ENCODE data around the gene TRPM1.

The TRPM1 gene

DNA sequence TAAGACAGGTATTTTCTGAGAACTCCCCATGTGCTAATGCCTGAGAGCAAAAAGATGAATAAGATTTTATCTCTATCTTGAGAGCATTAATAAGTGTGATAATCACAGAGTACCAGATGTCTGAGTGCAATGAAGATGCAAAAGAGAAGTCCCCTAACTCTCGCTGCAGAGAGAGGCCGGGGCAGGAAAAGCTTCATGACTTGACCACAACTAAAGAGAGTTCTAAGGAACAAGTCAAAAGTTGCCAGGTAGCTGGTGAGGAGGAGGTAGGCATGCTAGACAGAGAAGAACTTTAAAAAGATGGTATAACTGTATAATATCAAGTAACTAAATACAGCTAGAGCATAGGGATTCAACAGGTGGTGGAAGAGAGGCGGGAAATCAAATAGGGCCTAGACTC, 138.9 kb downstream of the TRPM1 start:
- peaks cover 38% of the 10 kb centered on the region for H3K36me3 ChIP-seq
- no peak for DNase-seq
- H3K4me3 ChIP-seq (ENCODE audit: low read depth, low read length) = no peak overlapping the region
- H3K9me3 ChIP-seq (ENCODE audit: severe bottlenecking) = no peaks in the 10 kb centered on the region
- H3K27me3 ChIP-seq (ENCODE audit: insufficient read depth, low read depth, severe bottlenecking) = no peaks in the 10 kb centered on the region
- peak overlapping the region; percentile 62 for H3K27ac ChIP-seq
- TF ChIP-seq, protein P1, sequence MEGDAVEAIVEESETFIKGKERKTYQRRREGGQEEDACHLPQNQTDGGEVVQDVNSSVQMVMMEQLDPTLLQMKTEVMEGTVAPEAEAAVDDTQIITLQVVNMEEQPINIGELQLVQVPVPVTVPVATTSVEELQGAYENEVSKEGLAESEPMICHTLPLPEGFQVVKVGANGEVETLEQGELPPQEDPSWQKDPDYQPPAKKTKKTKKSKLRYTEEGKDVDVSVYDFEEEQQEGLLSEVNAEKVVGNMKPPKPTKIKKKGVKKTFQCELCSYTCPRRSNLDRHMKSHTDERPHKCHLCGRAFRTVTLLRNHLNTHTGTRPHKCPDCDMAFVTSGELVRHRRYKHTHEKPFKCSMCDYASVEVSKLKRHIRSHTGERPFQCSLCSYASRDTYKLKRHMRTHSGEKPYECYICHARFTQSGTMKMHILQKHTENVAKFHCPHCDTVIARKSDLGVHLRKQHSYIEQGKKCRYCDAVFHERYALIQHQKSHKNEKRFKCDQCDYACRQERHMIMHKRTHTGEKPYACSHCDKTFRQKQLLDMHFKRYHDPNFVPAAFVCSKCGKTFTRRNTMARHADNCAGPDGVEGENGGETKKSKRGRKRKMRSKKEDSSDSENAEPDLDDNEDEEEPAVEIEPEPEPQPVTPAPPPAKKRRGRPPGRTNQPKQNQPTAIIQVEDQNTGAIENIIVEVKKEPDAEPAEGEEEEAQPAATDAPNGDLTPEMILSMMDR (IDR thresholded peaks at IDR 0.05; ENCODE audit: low read depth, low read length) = no peak

DNA sequence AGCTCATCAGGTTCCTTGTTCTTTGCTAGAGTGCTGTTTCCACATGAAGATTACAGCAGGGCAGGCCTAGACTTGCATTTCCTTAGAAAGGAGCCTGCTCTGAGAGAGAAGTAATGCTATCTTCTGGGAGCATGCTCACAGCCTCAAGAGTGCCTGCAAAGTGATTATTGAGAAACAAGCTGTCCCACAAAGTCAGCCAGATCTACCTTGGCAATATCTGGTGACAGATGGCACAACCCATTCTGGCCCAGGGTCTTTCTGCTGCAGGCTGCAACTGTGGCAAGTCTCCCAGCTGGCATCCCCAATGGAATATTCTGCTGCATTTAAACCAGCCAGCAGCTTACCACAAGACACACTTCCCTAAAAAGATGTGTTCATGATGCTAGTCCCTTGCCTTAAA, 139.4 kb downstream of the TRPM1 start:
- TF ChIP-seq, protein P1 (IDR thresholded peaks at IDR 0.05; ENCODE audit: low read depth, low read length) = no peak
- no peaks in the 10 kb centered on the region for H3K9me3 ChIP-seq (ENCODE audit: severe bottlenecking)
- peak; percentile 51 for DNase-seq
- H3K27me3 ChIP-seq (ENCODE audit: insufficient read depth, low read depth, severe bottlenecking) = no peaks in the 10 kb centered on the region
- H3K4me3 ChIP-seq (ENCODE audit: low read depth, low read length) = no peak overlapping the region
- H3K36me3 ChIP-seq = peaks cover 44% of the 10 kb centered on the region
- peak overlapping the region; percentile 62 for H3K27ac ChIP-seq

DNA sequence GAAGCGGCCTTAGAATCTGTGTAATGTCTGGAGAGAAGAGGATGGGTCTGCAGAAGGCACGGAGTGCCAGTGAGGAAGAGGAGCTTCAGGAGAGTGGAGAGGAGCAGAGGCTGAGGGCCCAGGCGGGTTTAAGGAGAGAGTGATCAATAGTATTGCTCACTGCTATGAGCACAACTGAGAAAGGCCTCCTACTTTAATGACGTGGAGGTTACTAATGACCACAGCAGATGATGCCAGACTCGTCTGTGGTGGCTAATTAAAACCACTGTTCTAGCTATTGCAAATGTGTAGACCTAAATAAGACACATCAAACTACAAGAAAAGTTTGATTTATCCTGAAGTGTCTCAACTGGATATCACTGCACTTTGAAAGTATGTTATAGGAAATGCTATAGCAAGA, 143.3 kb downstream of the TRPM1 start:
- no peak for DNase-seq
- peaks cover 54% of the 10 kb centered on the region for H3K36me3 ChIP-seq
- TF ChIP-seq, protein P1 (IDR thresholded peaks at IDR 0.05; ENCODE audit: low read depth, low read length) = no peak
- H3K9me3 ChIP-seq (ENCODE audit: severe bottlenecking) = no peaks in the 10 kb centered on the region
- H3K27me3 ChIP-seq (ENCODE audit: insufficient read depth, low read depth, severe bottlenecking) = no peaks in the 10 kb centered on the region
- H3K27ac ChIP-seq = no peak overlapping the region
- H3K4me3 ChIP-seq (ENCODE audit: low read depth, low read length) = no peak overlapping the region

GRCh38 chr15:30956216-30957124, 145.1 kb downstream of the TRPM1 start:
- no peak overlapping the region for H3K4me3 ChIP-seq (ENCODE audit: low read depth, low read length)
- no peaks in the 10 kb centered on the region for H3K27me3 ChIP-seq (ENCODE audit: insufficient read depth, low read depth, severe bottlenecking)
- no peaks in the 10 kb centered on the region for H3K9me3 ChIP-seq (ENCODE audit: severe bottlenecking)
- DNase-seq = no peak
- TF ChIP-seq, protein P1 (IDR thresholded peaks at IDR 0.05; ENCODE audit: low read depth, low read length) = no peak
- H3K36me3 ChIP-seq = peaks cover 71% of the 10 kb centered on the region
- no peak overlapping the region for H3K27ac ChIP-seq

- TF ChIP-seq, protein P1 (IDR thresholded peaks at IDR 0.05; ENCODE audit: low read depth, low read length) = no peak
- Histone ChIP-seq H3K27ac (no peak overlapping the region), H3K27me3 (ENCODE audit: insufficient read depth, low read depth, severe bottlenecking) (no peaks in the 10 kb centered on the region), H3K9me3 (ENCODE audit: severe bottlenecking) (no peaks in the 10 kb centered on the region), H3K4me3 (ENCODE audit: low read depth, low read length) (no peak overlapping the region), H3K36me3 (peaks cover 78% of the 10 kb centered on the region)
- no peak for DNase-seq
These were observed 146.9 kb downstream of the TRPM1 start for GRCh38 chr15:30954674-30955073.

Measured in WERI-Rb-1 (cell line).